ENCODE data around the gene CLK2. TPM values are rescaled to one million over a fixed set of nuclear protein-coding genes. Genes with fewer than 3 reads are reported as not detected.
"Not testable (repeated sequence)": the region's sequence is repeated elsewhere in the genome, so short reads cannot be mapped to it uniquely, and the experiment has no call there.

The CLK2 gene
- total and polyA plus RNA-seq, 2 of the 8 experiments (the other 6 are each of a cell fraction or from before 2014, with no cell fraction given) = 62.2 to 76.0 TPM

- not testable (repeated sequence) for H2BK12ac ChIP-seq (ENCODE audit: low read depth, low read length); H4K8ac ChIP-seq (ENCODE audit: extremely low read depth, insufficient read depth, low read length)
These were observed 17.7 kb upstream of the CLK2 start for GRCh38 chr1:155291006-155291405.

More at GRCh38 chr1:155291006-155291405, 17.7 kb upstream of the CLK2 start:
- ChIA-PET POLR2A (ENCODE audit: partially characterized antibody) (interaction anchor here (0.9 to 3.0 kb wide), 3 partner anchors 8 to 31 kb away, joined by 3 to 10 read pairs (median 9); no protein-coding TSS in a partner anchor), CTCF (ENCODE audit: partially characterized antibody) (interaction anchor here (2.7 to 6.3 kb wide), 3 partner anchors 12 to 40 kb away, joined by 22 to 37 read pairs (median 23); partner anchors contain the start of gene FDPS)
- H2BK120ac ChIP-seq (replicated peaks; ENCODE audit: low read depth, low read length); DNase-seq (ENCODE audit: low read depth in 1 of 2, low spot score in 2 of 2); H2BK15ac ChIP-seq (ENCODE audit: low read length); H4K20me1 ChIP-seq (replicated peaks in 1 of 2; ENCODE audit: control insufficient read depth in 1 of 2, insufficient read depth in 2 of 2, low read length in 2 of 2); H3K4me2 ChIP-seq (ENCODE audit: insufficient read depth in 1 of 2, low read depth in 2 of 2, low read length in 2 of 2); H3K79me1 ChIP-seq (ENCODE audit: low read depth, low read length); H3K18ac ChIP-seq (ENCODE audit: extremely low read depth, low read length); H3K23ac ChIP-seq (ENCODE audit: insufficient read length); H3K56ac ChIP-seq (replicated peaks; ENCODE audit: insufficient read length, low read depth, low read length); FAIRE-seq; H2AFZ ChIP-seq (ENCODE audit: low read length); H3K27ac ChIP-seq (ENCODE audit: low read depth, low read length); H3K79me2 ChIP-seq (ENCODE audit: control insufficient read depth in 1 of 2, insufficient read depth in 2 of 2, low read length in 2 of 2); H3K9ac ChIP-seq (replicated peaks in 1 of 4; ENCODE audit: extremely low read depth in 1 of 4, low read depth in 3 of 4, low read length in 3 of 4); H4K5ac ChIP-seq (ENCODE audit: insufficient read length, low read depth, low read length); H2BK5ac ChIP-seq (ENCODE audit: low read depth, low read length); H4K91ac ChIP-seq (replicated peaks; ENCODE audit: insufficient read length, low read length); H3K4me3 ChIP-seq (ENCODE audit: extremely low read depth in 1 of 4, insufficient read depth in 2 of 4, low read depth in 3 of 4, low read length in 4 of 4); H2BK20ac ChIP-seq (ENCODE audit: low read length); H2AK5ac ChIP-seq (ENCODE audit: low read depth, low read length); H3K4ac ChIP-seq (replicated peaks; ENCODE audit: insufficient read length, low read depth, low read length); H3K23me2 ChIP-seq (ENCODE audit: low read depth, low read length); H3K36me3 ChIP-seq (ENCODE audit: control insufficient read depth in 2 of 4, insufficient read depth in 4 of 4, low read length in 3 of 4); H3K9me3 ChIP-seq (ENCODE audit: insufficient read depth in 2 of 2, low read depth in 1 of 2, low read length in 1 of 2); H3K14ac ChIP-seq (ENCODE audit: insufficient read length): not testable (repeated sequence)
- peaks cover 0 to 13% (median 9%) of the 10 kb centered on the region in 4 experiments; a peak in 5 of 7 replicates for H3K4me1 ChIP-seq (replicated peaks in 1 of 4; ENCODE audit: control insufficient read depth in 3 of 4, insufficient read depth in 4 of 4, low read length in 3 of 4)
- peaks cover 0 to 23% (median 14%) of the 10 kb centered on the region in 4 experiments; a peak in 5 of 7 replicates for H3K27me3 ChIP-seq (replicated peaks in 1 of 4; ENCODE audit: control insufficient read depth in 3 of 4, extremely low read depth in 1 of 4, insufficient read depth in 3 of 4, low read length in 3 of 4)
- 96% methylated on average over 10 of the region's 10 CpGs; no CpG with 5 or more reads in 1 of the 2 experiments for WGBS, 2 experiments (ENCODE audit: extremely low coverage in 1 of 2, insufficient coverage in 1 of 2, insufficient read length in 1 of 2, insufficient replicate concordance in 2 of 2, low coverage in 1 of 2, low lambda C conversion rate in 2 of 2, missing lambda C conversion rate in 1 of 2)

Data from H1 (cell line).